ENCODE data around the gene RBM19. TPM values are rescaled to one million over a fixed set of nuclear protein-coding genes. Genes with fewer than 3 reads are reported as not detected.

Gene RBM19
- total and polyA plus RNA-seq, 2 donors (not counting 3 experiments of a cell fraction or from before 2014, with no cell fraction given): 13.2 to 34.4 TPM

DNA sequence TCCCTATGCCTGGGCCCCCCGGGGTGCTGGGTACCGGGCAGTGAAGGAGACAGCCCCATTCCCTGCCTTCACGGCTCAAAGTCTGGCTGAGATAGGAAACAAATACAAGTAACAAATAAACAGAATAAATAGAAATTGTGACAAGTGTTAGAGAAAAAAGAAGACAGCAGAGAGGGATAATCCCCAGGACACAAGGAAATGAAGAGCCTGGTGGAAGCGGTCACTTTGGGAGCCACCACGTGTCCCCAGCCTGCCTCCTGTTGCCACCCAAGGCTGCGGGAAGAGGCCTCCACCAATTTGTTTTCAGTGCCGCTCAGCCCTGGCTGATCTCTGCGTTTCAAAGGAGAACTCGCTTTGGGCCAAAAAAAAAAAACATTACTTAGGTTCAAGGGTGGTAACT lies 31.2 kb downstream of the RBM19 start:
- Histone ChIP-seq H3K4me3 (replicated peaks in 1 of 3; ENCODE audit: insufficient read depth in 1 of 3, low read depth in 1 of 3, low read length in 3 of 3) (no peak overlapping the region), H3K36me3 (ENCODE audit: control insufficient read depth in 2 of 2, extremely low read depth in 1 of 2, insufficient read depth in 2 of 2, low read length in 2 of 2) (peaks cover 5 to 7% of the 10 kb centered on the region in 2 experiments), H3K27ac (ENCODE audit: insufficient read depth, low read depth, low read length) (peak overlapping the region; percentile 51), H3K9me1 (replicated peaks; ENCODE audit: control insufficient read depth, extremely low read depth, insufficient read depth, low read length) (no peaks in the 10 kb centered on the region), H3K27me3 (ENCODE audit: control insufficient read depth in 2 of 2, insufficient read depth in 2 of 2, low read length in 2 of 2) (no peaks in the 10 kb centered on the region), H4K20me1 (replicated peaks; ENCODE audit: control insufficient read depth, extremely low read depth, insufficient read depth, low read length) (no peaks in the 10 kb centered on the region), H3K79me2 (ENCODE audit: control insufficient read depth, insufficient read depth, low read length) (no peaks in the 10 kb centered on the region), H3K9ac (replicated peaks; ENCODE audit: extremely low read depth, insufficient read depth, low read length) (peak overlapping the region; percentile 28), H3K9me3 (replicated peaks; ENCODE audit: control insufficient read depth, insufficient read depth, low read length) (no peaks in the 10 kb centered on the region), H2AFZ (ENCODE audit: low read depth, low read length) (no peak overlapping the region), H3K4me1 (ENCODE audit: control insufficient read depth, extremely low read depth, insufficient read depth, low read length) (peaks cover 16% of the 10 kb centered on the region), H3K4me2 (ENCODE audit: insufficient read depth, low read length) (peak overlapping the region; percentile 13)
- BruUV-seq (replicated peaks): no TSS peak
- dilution Hi-C loops (cut with MboI; ENCODE audit: extremely low pct_ligation_motif_present, low sequenced_read_pairs) (no loop called here), intact Hi-C loops (cut with micrococcal nuclease) (no loop called here)
- CTCF ChIA-PET: no interaction called here
- DNase-seq (ENCODE audit: low read depth, low spot score) (no peak), FAIRE-seq (no peak)
- TF ChIP-seq JUN (IDR thresholded peaks at IDR 0.05; ENCODE audit: borderline replicate concordance, insufficient read depth, insufficient read length, low read depth) (no peak), MYC (IDR thresholded peaks at IDR 0.05; ENCODE audit: low read depth, low read length) (no peak), FOS (IDR thresholded peaks at IDR 0.05; ENCODE audit: borderline replicate concordance, insufficient read depth, low read length) (no peak), EZH2 (IDR thresholded peaks at IDR 0.05; ENCODE audit: borderline replicate concordance, low read depth, low read length, severe bottlenecking) (no peak)
- TF ChIP-seq, protein P1, sequence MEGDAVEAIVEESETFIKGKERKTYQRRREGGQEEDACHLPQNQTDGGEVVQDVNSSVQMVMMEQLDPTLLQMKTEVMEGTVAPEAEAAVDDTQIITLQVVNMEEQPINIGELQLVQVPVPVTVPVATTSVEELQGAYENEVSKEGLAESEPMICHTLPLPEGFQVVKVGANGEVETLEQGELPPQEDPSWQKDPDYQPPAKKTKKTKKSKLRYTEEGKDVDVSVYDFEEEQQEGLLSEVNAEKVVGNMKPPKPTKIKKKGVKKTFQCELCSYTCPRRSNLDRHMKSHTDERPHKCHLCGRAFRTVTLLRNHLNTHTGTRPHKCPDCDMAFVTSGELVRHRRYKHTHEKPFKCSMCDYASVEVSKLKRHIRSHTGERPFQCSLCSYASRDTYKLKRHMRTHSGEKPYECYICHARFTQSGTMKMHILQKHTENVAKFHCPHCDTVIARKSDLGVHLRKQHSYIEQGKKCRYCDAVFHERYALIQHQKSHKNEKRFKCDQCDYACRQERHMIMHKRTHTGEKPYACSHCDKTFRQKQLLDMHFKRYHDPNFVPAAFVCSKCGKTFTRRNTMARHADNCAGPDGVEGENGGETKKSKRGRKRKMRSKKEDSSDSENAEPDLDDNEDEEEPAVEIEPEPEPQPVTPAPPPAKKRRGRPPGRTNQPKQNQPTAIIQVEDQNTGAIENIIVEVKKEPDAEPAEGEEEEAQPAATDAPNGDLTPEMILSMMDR (IDR thresholded peaks at IDR 0.05; ENCODE audit: extremely low read depth in 1 of 2, insufficient read depth in 1 of 2, low read depth in 1 of 2, low read length in 2 of 2): no peak
- POLR2A ChIA-PET: no interaction called here

All from endothelial cell of umbilical vein (primary cell).